ENCODE measurements around the gene RAMAC. TPM values are rescaled to one million over a fixed set of nuclear protein-coding genes. Genes with fewer than 3 reads are reported as not detected.

RAMAC gene
- total RNA-seq, 2 donors from 2014 or later: 13.0 to 13.9 TPM

DNA sequence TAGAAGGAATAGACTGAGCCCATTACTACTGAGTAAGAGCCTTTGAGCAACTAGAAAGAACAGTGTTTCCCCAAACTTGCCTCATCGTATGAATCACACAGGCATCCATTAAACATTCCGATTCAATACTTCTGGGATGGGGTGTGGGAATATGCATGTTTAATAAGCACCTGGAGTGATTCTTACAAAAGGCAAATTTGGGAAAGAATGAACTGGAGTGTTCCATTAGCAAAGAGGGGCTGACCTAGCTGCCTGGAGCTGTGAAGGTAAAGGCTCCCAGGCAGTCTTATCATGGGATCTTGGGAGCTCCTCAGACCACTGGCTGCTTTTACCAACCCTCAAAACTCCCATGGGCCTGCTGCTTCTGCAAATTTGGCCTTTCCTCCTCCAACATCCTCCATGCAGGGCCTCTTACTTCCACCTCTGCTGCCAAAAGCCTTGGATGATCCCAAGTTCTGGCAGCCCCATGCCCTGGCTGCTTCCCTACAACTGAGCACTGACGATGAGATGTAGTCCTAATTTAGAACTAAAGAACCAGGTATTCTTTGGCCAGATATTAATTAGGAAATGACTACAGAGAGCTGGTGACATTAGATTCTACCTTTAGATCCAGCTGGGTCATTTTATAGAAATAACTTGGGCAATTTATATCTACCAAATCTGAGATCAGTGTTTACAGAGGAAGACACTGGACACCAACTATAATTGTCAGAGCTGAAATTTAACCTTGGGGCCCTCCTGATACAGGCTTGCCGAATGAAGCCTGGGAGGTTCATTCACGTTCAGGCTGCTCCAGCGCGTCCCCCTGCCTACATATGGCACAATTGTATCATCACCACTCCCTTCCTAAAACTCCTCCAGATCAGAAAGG lies 22.3 kb upstream of the RAMAC start:
- DNase-seq (ENCODE audit: low spot score): no peak
- Histone ChIP-seq H3K36me3 (no peaks in the 10 kb centered on the region), H3K9me3 (no peaks in the 10 kb centered on the region), H3K4me3 (no peak overlapping the region), H3K27ac (no peak overlapping the region), H3K4me1 (peaks cover 0 to 5% of the 10 kb centered on the region in 2 donors), H3K27me3 (no peaks in the 10 kb centered on the region)
- TF ChIP-seq, protein P1, sequence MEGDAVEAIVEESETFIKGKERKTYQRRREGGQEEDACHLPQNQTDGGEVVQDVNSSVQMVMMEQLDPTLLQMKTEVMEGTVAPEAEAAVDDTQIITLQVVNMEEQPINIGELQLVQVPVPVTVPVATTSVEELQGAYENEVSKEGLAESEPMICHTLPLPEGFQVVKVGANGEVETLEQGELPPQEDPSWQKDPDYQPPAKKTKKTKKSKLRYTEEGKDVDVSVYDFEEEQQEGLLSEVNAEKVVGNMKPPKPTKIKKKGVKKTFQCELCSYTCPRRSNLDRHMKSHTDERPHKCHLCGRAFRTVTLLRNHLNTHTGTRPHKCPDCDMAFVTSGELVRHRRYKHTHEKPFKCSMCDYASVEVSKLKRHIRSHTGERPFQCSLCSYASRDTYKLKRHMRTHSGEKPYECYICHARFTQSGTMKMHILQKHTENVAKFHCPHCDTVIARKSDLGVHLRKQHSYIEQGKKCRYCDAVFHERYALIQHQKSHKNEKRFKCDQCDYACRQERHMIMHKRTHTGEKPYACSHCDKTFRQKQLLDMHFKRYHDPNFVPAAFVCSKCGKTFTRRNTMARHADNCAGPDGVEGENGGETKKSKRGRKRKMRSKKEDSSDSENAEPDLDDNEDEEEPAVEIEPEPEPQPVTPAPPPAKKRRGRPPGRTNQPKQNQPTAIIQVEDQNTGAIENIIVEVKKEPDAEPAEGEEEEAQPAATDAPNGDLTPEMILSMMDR (IDR thresholded peaks at IDR 0.05): no peak

DNA sequence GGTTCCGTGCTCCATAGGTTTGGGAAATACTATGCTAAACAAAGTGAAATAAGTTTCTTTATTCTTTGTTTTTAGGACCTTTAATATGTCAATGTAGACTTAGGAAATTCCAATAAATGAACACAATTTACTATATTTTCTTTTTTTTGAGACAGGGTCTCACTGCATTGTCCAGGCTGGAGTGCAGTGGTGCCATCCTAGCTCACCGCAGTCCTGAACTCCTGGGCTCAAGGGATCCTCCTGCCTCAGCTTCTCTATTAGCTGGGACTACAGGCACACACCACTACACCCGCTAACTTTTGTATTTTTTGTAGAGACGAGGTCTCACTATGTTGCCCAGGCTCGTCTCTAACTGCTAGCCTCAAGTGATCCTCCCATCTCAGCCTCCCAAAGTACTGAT lies 21.1 kb upstream of the RAMAC start:
- no peak for DNase-seq (ENCODE audit: low spot score)
- no peak overlapping the region for H3K27ac ChIP-seq
- no peak overlapping the region for H3K4me3 ChIP-seq
- TF ChIP-seq, protein P1 (IDR thresholded peaks at IDR 0.05): no peak
- no peaks in the 10 kb centered on the region for H3K36me3 ChIP-seq
- no peaks in the 10 kb centered on the region for H3K9me3 ChIP-seq
- no peaks in the 10 kb centered on the region for H3K27me3 ChIP-seq
- H3K4me1 ChIP-seq: no peaks in the 10 kb centered on the region

DNA sequence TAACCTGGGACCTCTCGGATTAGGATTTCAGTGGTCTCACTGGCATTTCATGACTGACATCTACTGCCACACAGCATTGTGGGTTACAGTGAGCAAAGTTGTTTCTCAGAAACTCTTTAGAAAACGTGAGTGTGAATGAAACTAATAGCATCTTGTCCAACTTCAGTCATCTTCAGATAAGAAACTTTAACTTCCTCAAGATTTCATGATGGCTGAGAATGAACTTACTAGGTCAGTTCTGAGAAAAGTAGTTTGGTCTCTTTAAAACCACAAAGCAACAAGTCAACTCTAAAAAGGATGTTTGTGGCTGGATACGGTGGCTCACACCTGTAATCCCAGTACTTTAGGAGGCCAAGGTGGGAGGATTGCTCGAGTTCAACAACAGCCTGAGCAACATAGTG lies 19.3 kb upstream of the RAMAC start:
- no peak for DNase-seq (ENCODE audit: low spot score)
- TF ChIP-seq, protein P1 (IDR thresholded peaks at IDR 0.05): no peak
- no peak overlapping the region for H3K27ac ChIP-seq
- H3K4me3 ChIP-seq: no peak overlapping the region
- H3K36me3 ChIP-seq: no peaks in the 10 kb centered on the region
- H3K27me3 ChIP-seq: no peaks in the 10 kb centered on the region
- peaks cover 0 to 3% of the 10 kb centered on the region in 2 donors for H3K4me1 ChIP-seq
- no peaks in the 10 kb centered on the region for H3K9me3 ChIP-seq

DNA sequence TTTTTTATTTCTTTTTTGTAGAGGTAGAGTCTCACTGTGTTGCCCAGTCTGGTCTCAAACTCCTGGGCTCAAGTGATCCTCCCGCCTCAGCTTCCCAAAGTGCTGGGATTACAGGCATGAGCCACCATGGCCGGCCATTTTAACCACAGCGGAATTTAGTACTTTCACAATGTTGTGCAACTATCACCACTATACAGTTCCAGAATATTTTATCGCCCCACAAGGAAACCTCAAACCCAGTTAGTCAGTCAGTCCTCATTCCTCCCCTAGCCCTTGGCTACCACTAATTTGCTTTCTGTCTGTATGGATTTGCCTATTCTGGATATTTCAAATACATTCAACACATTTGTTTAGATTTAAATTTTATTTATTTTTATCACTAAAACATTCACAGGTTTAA lies 17.9 kb upstream of the RAMAC start:
- peaks cover 0 to 7% of the 10 kb centered on the region in 2 donors for H3K4me1 ChIP-seq
- H3K36me3 ChIP-seq: no peaks in the 10 kb centered on the region
- H3K4me3 ChIP-seq: no peak overlapping the region
- H3K27me3 ChIP-seq: no peaks in the 10 kb centered on the region
- TF ChIP-seq, protein P1 (IDR thresholded peaks at IDR 0.05): no peak
- no peaks in the 10 kb centered on the region for H3K9me3 ChIP-seq
- no peak overlapping the region for H3K27ac ChIP-seq
- DNase-seq (ENCODE audit: low spot score): no peak

DNA sequence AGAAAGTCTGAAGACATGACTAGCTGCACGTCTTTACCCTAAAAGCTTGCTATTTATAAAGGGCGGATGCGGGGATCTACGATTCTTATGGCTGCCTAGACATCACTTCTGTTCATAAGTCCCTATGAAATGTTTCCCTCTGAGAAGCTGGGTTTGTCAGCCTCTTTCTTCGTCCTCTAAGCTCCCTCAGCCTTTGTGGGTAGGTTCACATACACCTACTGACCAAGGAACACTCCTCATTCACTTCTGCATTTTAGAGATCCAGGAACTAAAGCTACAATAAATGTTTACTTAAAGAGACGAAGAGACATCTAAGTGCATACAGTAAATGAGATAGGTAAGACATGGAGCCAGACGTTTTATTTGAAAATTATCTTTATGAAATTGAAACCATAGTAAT lies 16.7 kb upstream of the RAMAC start:
- Histone ChIP-seq H3K4me1 (peaks cover 0 to 7% of the 10 kb centered on the region in 2 donors), H3K9me3 (no peaks in the 10 kb centered on the region), H3K36me3 (no peaks in the 10 kb centered on the region), H3K27ac (no peak overlapping the region), H3K4me3 (no peak overlapping the region), H3K27me3 (no peaks in the 10 kb centered on the region)
- TF ChIP-seq, protein P1 (IDR thresholded peaks at IDR 0.05): no peak
- DNase-seq (ENCODE audit: low spot score): no peak

Data from right atrium auricular region (tissue), 2 donors.